ENCODE data around the gene PINLYP. TPM values are rescaled to one million over a fixed set of nuclear protein-coding genes. Genes with fewer than 3 reads are reported as not detected.

The PINLYP gene
- total and polyA plus RNA-seq, 2 of the 13 experiments (the other 11 are each of a cell fraction or from before 2014, with no cell fraction given) = 0.21 to 0.24 TPM

- TF ChIP-seq PITX1 (CRISPR knock-in tag; IDR thresholded peaks at IDR 0.05) (no peak; the same call in 1 of the 2 replicates), THAP11 (CRISPR knock-in tag; IDR thresholded peaks at IDR 0.05) (peak; percentile 28; the same call in 1 of the 2 replicates), HOXA5 (CRISPR knock-in tag; IDR thresholded peaks at IDR 0.05) (no peak), ZNF501 (CRISPR knock-in tag; IDR thresholded peaks at IDR 0.05) (peak; percentile 40; the same call in 1 of the 2 replicates), SPEN (CRISPR knock-in tag; IDR thresholded peaks at IDR 0.05; ENCODE audit: low read depth) (peak; percentile 37; the same call in 1 of the 2 replicates), ZNF598 (CRISPR knock-in tag; IDR thresholded peaks at IDR 0.05; ENCODE audit: borderline replicate concordance) (0 out of 2 replicates have a peak, but pooled peaks have one; percentile 40), KAT8 (CRISPR knock-in tag; IDR thresholded peaks at IDR 0.05) (peak; percentile 40; the same call in 1 of the 2 replicates), GLI4 (CRISPR knock-in tag; IDR thresholded peaks at IDR 0.05; ENCODE audit: borderline replicate concordance) (peak; percentile 85; the same call in 1 of the 2 replicates), KDM2A (CRISPR knock-in tag; IDR thresholded peaks at IDR 0.05; ENCODE audit: borderline replicate concordance, low read depth) (peak; percentile 77), ZNF773 (CRISPR knock-in tag; IDR thresholded peaks at IDR 0.05; ENCODE audit: borderline replicate concordance) (no peak), ZNF431 (CRISPR knock-in tag; IDR thresholded peaks at IDR 0.05; ENCODE audit: borderline replicate concordance, low read depth) (no peak), SMARCE1 (IDR thresholded peaks at IDR 0.05; ENCODE audit: borderline replicate concordance) (no peak), FOXO1 (CRISPR knock-in tag; IDR thresholded peaks at IDR 0.05) (peak; percentile 33; the same call in 1 of the 2 replicates), PTBP1 (IDR thresholded peaks at IDR 0.05; ENCODE audit: low read depth, low read length, poor library complexity, severe bottlenecking) (no peak), ZNF775 (CRISPR knock-in tag; IDR thresholded peaks at IDR 0.05; ENCODE audit: borderline replicate concordance) (no peak), MTA1 (CRISPR knock-in tag; IDR thresholded peaks at IDR 0.05; ENCODE audit: borderline replicate concordance) (no peak), CENPX (CRISPR knock-in tag; IDR thresholded peaks at IDR 0.05) (no peak), ZBTB8A (CRISPR knock-in tag; IDR thresholded peaks at IDR 0.05; ENCODE audit: borderline replicate concordance, low read depth) (no peak)
- TF ChIP-seq, protein P1, sequence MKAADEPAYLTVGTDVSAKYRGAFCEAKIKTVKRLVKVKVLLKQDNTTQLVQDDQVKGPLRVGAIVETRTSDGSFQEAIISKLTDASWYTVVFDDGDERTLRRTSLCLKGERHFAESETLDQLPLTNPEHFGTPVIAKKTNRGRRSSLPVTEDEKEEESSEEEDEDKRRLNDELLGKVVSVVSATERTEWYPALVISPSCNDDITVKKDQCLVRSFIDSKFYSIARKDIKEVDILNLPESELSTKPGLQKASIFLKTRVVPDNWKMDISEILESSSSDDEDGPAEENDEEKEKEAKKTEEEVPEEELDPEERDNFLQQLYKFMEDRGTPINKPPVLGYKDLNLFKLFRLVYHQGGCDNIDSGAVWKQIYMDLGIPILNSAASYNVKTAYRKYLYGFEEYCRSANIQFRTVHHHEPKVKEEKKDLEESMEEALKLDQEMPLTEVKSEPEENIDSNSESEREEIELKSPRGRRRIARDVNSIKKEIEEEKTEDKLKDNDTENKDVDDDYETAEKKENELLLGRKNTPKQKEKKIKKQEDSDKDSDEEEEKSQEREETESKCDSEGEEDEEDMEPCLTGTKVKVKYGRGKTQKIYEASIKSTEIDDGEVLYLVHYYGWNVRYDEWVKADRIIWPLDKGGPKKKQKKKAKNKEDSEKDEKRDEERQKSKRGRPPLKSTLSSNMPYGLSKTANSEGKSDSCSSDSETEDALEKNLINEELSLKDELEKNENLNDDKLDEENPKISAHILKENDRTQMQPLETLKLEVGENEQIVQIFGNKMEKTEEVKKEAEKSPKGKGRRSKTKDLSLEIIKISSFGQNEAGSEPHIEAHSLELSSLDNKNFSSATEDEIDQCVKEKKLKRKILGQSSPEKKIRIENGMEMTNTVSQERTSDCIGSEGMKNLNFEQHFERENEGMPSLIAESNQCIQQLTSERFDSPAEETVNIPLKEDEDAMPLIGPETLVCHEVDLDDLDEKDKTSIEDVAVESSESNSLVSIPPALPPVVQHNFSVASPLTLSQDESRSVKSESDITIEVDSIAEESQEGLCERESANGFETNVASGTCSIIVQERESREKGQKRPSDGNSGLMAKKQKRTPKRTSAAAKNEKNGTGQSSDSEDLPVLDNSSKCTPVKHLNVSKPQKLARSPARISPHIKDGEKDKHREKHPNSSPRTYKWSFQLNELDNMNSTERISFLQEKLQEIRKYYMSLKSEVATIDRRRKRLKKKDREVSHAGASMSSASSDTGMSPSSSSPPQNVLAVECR (CRISPR knock-in tag; IDR thresholded peaks at IDR 0.05; ENCODE audit: borderline replicate concordance) = peak; percentile 61; the same call in 1 of the 2 replicates
- TF ChIP-seq, protein P2, sequence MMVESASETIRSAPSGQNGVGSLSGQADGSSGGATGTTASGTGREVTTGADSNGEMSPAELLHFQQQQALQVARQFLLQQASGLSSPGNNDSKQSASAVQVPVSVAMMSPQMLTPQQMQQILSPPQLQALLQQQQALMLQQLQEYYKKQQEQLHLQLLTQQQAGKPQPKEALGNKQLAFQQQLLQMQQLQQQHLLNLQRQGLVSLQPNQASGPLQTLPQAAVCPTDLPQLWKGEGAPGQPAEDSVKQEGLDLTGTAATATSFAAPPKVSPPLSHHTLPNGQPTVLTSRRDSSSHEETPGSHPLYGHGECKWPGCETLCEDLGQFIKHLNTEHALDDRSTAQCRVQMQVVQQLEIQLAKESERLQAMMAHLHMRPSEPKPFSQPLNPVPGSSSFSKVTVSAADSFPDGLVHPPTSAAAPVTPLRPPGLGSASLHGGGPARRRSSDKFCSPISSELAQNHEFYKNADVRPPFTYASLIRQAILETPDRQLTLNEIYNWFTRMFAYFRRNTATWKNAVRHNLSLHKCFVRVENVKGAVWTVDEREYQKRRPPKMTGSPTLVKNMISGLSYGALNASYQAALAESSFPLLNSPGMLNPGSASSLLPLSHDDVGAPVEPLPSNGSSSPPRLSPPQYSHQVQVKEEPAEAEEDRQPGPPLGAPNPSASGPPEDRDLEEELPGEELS (CRISPR knock-in tag; IDR thresholded peaks at IDR 0.05) = no peak
- TF ChIP-seq, protein P3, sequence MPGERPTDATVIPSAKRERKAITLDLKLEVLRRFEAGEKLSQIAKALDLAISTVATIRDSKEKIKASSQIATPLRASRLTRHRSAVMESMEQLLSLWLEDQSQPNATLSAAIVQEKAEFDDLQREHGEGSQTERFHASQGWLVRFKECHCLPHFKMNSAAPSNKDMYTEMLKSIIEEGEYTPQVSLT (CRISPR knock-in tag; IDR thresholded peaks at IDR 0.05; ENCODE audit: borderline replicate concordance, low read depth) = no peak
These were observed 19.4 kb downstream of the PINLYP start (continued) for GRCh38 chr19:43594710-43595604.

All from HepG2 (cell line).